Thoracic aorta (tissue), 2 donors: ENCODE measurements around the gene DLL3. TPM values are rescaled to one million over a fixed set of nuclear protein-coding genes. Genes with fewer than 3 reads are reported as not detected.
"Not testable (repeated sequence)": the region's sequence is repeated elsewhere in the genome, so short reads cannot be mapped to it uniquely, and the experiment has no call there.

Experiments
- ATAC-seq: fragments of 150-250 bp; one replicate; pipeline ENCODE4 v1.8.0; 2017; ENCODE audit warnings: low read depth; ENCODE audit not compliant: insufficient number of reproducible peaks, low FRiP score
- DNase-seq: peaks from one replicate; pipeline ENCODE4 v3.0.0-alpha.2; 2020; ENCODE audit warnings: low spot score
- H3K27ac ChIP-seq, 2 donors: fragments of 200-600 bp; sonication (generic); 1 replicate in 1 of 2; 2 replicates in 1 of 2; pipeline ENCODE4 v1.5.1; 2016; ENCODE audit warnings: mild to moderate bottlenecking in 2 of 2, moderate library complexity in 2 of 2
- H3K27me3 ChIP-seq: fragments of 200-600 bp; sonication (generic); replicated peaks from 2 replicates; pipeline ENCODE4 v1.6.0; 2016; ENCODE audit warnings: mild to moderate bottlenecking; ENCODE audit not compliant: insufficient read depth
- H3K36me3 ChIP-seq: fragments of 200-600 bp; sonication (generic); one replicate; pipeline ENCODE4 v1.5.1; 2016
- H3K4me1 ChIP-seq, 2 donors: fragments of 200-600 bp; sonication (generic); 1 replicate in 1 of 2; 2 replicates in 1 of 2; pipeline versions ENCODE4 v1.5.1 to v1.6.0; 2016; ENCODE audit warnings: low read depth in 2 of 2, mild to moderate bottlenecking in 1 of 2; ENCODE audit not compliant: control insufficient read depth in 1 of 2
- H3K4me3 ChIP-seq: fragments of 200-600 bp; sonication (generic); 2 replicates; pipeline ENCODE4 v1.5.1; 2016; ENCODE audit warnings: mild to moderate bottlenecking
- H3K9me3 ChIP-seq: fragments of 200-600 bp; sonication (generic); 2 replicates; pipeline ENCODE4 v1.5.1; 2016
- CTCF ChIP-seq: fragments of 200-600 bp; sonication (generic); IDR thresholded peaks from one replicate; pipeline ENCODE4 v1.5.1; 2019; ENCODE audit warnings: antibody characterized with exemption
- total RNA-seq, 2 donors: library from RNA; depleted of rRNA; stranded (reverse); fragments of >200 nt; gene quantifications; one replicate each; pipeline versions ENCODE4 v1.1.0 to v1.2.3, GENCODE V29; 2016

DLL3 gene
- total RNA-seq: not detected

- no peak for TF ChIP-seq CTCF
- H3K27ac ChIP-seq: no peak within 1 kb of the TSS
- H3K27me3 ChIP-seq: peaks cover 4% of the 10 kb centered on the region
- DNase-seq (no peak), ATAC-seq (no peak)
- peaks cover 9 to 11% of the 10 kb centered on the region in 2 donors for H3K4me1 ChIP-seq
- H3K4me3 ChIP-seq: peak within 1 kb of the TSS; percentile 16
- no peaks in the 10 kb centered on the region for H3K9me3 ChIP-seq
- no peaks in the 10 kb centered on the region for H3K36me3 ChIP-seq
Observed at GRCh38 chr19:39498798-39499642, at the start of gene DLL3. Gene DLL3, plus strand, starts transcription at chr19:39498947. Its CDS starts 28 bp downstream, at chr19:39498975.

GRCh38 chr19:39449116-39449797 is 49.5 kb upstream of the DLL3 start:
- no peak overlapping the region for H3K4me3 ChIP-seq
- H3K27ac ChIP-seq: no peak overlapping the region
- ATAC-seq (no peak), DNase-seq (no peak)
- H3K9me3 ChIP-seq: no peaks in the 10 kb centered on the region
- no peak for TF ChIP-seq CTCF
- H3K4me1 ChIP-seq: peaks cover 26 to 41% of the 10 kb centered on the region in 2 donors
- H3K27me3 ChIP-seq: no peaks in the 10 kb centered on the region
- peaks cover 18% of the 10 kb centered on the region for H3K36me3 ChIP-seq

- H3K4me1 ChIP-seq: peaks cover 24 to 32% of the 10 kb centered on the region in 2 donors
- not testable (repeated sequence) for ATAC-seq
Observed at GRCh38 chr19:39451257-39451656, 47.5 kb upstream of the DLL3 start.

GRCh38 chr19:39463403-39463802 is 35.3 kb upstream of the DLL3 start:
- no peak for TF ChIP-seq CTCF
- no peak for DNase-seq
- peaks cover 74% of the 10 kb centered on the region for H3K36me3 ChIP-seq
- H3K9me3 ChIP-seq: no peaks in the 10 kb centered on the region
- H3K4me1 ChIP-seq: no peaks in the 10 kb centered on the region
- no peak for ATAC-seq
- no peak overlapping the region for H3K4me3 ChIP-seq
- no peak overlapping the region for H3K27ac ChIP-seq
- H3K27me3 ChIP-seq: no peaks in the 10 kb centered on the region

More at GRCh38 chr19:39451257-39451656, 47.5 kb upstream of the DLL3 start:
- not testable (repeated sequence) for H3K27me3 ChIP-seq, H3K27ac ChIP-seq, H3K9me3 ChIP-seq, H3K4me3 ChIP-seq, DNase-seq
- peaks cover 27% of the 10 kb centered on the region for H3K36me3 ChIP-seq

GRCh38 chr19:39465956-39466747 is 32.6 kb upstream of the DLL3 start:
- Histone ChIP-seq H3K27me3 (no peaks in the 10 kb centered on the region), H3K36me3 (peaks cover 74% of the 10 kb centered on the region), H3K9me3 (no peaks in the 10 kb centered on the region), H3K4me3 (no peak overlapping the region), H3K27ac (no peak overlapping the region), H3K4me1 (no peaks in the 10 kb centered on the region)
- DNase-seq (no peak), ATAC-seq (no peak)
- no peak for TF ChIP-seq CTCF
